OCI-LY7 (cell line): ENCODE data around the gene NUP50. TPM values are rescaled to one million over a fixed set of nuclear protein-coding genes. Genes with fewer than 3 reads are reported as not detected.

ENCODE experiments used
- Bru-seq: library from RNA; stranded (reverse); fragments of 400-500 nt; gene quantifications from one replicate; lab custom pipeline; 2021; lab: Mats Ljungman, UMichigan
- BruChase-seq, 2 experiments: library from RNA; stranded (reverse); fragments of 400-500 nt; gene quantifications; one replicate each; lab custom pipeline; 2021; lab: Mats Ljungman, UMichigan
- BruUV-seq: library from RNA; stranded (reverse); fragments of 400-500 nt; replicated peaks from 2 replicates; lab custom pipeline; 2021; lab: Mats Ljungman, UMichigan
- CTCF ChIA-PET: fragments of 300-600 bp; sonication (Branson Sonifier 250); formaldehyde crosslinking; loops from one replicate; lab custom pipeline; 2022; ENCODE audit warnings: antibody characterized with exemption; ENCODE audit not compliant: unreplicated experiment; lab: Charles Lee
- POLR2A ChIA-PET: fragments of 300-600 bp; sonication (Branson Sonifier 250); formaldehyde crosslinking; loops from one replicate; lab custom pipeline; 2022; ENCODE audit warnings: antibody characterized with exemption; lab: Charles Lee
- DNase-seq: peaks from one replicate; pipeline ENCODE4 v3.0.0-alpha.2; 2015; ENCODE audit warnings: low spot score
- H2AFZ ChIP-seq: fragments of 200-600 bp; sonication (generic), shearing (Covaris generic); 2 replicates; pipeline ENCODE4 v1.6.1; 2014; ENCODE audit warnings: mild to moderate bottlenecking, antibody characterized with exemption, low read length, moderate library complexity
- H3K27ac ChIP-seq: fragments of 200-600 bp; sonication (generic); 2 replicates; pipeline ENCODE4 v1.5.1; 2014; ENCODE audit warnings: mixed run types, low read depth, mild to moderate bottlenecking, moderate library complexity, low read length, inconsistent platforms; ENCODE audit not compliant: poor library complexity, severe bottlenecking
- H3K36me3 ChIP-seq: fragments of 200-600 bp; sonication (generic); 2 replicates; pipeline ENCODE4 v1.6.1; 2014; ENCODE audit warnings: mild to moderate bottlenecking, antibody characterized with exemption, low read length, moderate library complexity, mixed read lengths; ENCODE audit not compliant: insufficient read depth
- H3K4me1 ChIP-seq: fragments of 200-600 bp; sonication (generic); 2 replicates; pipeline ENCODE4 v1.5.1; 2014; ENCODE audit warnings: mild to moderate bottlenecking, low read length; ENCODE audit not compliant: insufficient read depth, poor library complexity, severe bottlenecking
- H3K4me2 ChIP-seq: fragments of 200-600 bp; sonication (generic); 2 replicates; pipeline ENCODE4 v1.6.1; 2014; ENCODE audit warnings: mild to moderate bottlenecking, low read length
- H3K4me3 ChIP-seq: fragments of 200-600 bp; sonication (generic); 2 replicates; pipeline ENCODE4 v1.5.1; 2014; ENCODE audit warnings: mild to moderate bottlenecking, low read depth, low read length; ENCODE audit not compliant: poor library complexity, severe bottlenecking
- H3K79me2 ChIP-seq: fragments of 200-600 bp; sonication (generic); 2 replicates; pipeline ENCODE4 v1.6.1; 2016; ENCODE audit warnings: low read depth, mild to moderate bottlenecking, low read length, moderate library complexity, mixed read lengths; ENCODE audit not compliant: insufficient read depth
- H3K9me2 ChIP-seq: fragments of 200-600 bp; sonication (generic); 2 replicates; pipeline ENCODE4 v1.6.1; 2016; ENCODE audit warnings: mild to moderate bottlenecking, low read length, mixed read lengths; ENCODE audit not compliant: insufficient read depth
- H3K9me3 ChIP-seq: fragments of 200-600 bp; sonication (generic); 2 replicates; pipeline ENCODE4 v1.6.1; 2014; ENCODE audit warnings: mild to moderate bottlenecking, mixed run types, low read length, mixed read lengths
- H4K20me1 ChIP-seq: fragments of 200-600 bp; sonication (generic); 2 replicates; pipeline ENCODE4 v1.6.1; 2014; ENCODE audit warnings: mild to moderate bottlenecking, antibody characterized with exemption, low read length, moderate library complexity, mixed read lengths; ENCODE audit not compliant: insufficient read depth
- EZH2phosphoT487 ChIP-seq: fragments of 200-600 bp; sonication (generic); IDR thresholded peaks from 2 replicates; pipeline ENCODE4 v1.6.1; 2018; ENCODE audit warnings: low read depth, borderline replicate concordance, mild to moderate bottlenecking, mixed run types, antibody characterized with exemption, low read length, moderate library complexity, mixed read lengths
- intact Hi-C: fragments of 100-400 bp; cut with micrococcal nuclease; formaldehyde crosslinking; loops from one replicate; pipeline ENCODE4 v1.10.0; 2022; ENCODE audit not compliant: unreplicated experiment
- long read RNA-seq: library from polyadenylated mRNA; stranded (forward); transcript quantifications from one replicate; pipeline ENCODE4 v2.0.0, GENCODE V29; 2022
- total RNA-seq, 2 experiments: library from RNA; depleted of rRNA in 1 of 2; stranded (reverse); fragments of >200 nt in 1 of 2; shearing (Covaris generic) in 1 of 2; gene quantifications; 2 replicates each; pipeline ENCODE4 v1.2.3, GENCODE V29; 2014 to 2022
- TF ChIP-seq, protein P1 (sequence below): fragments of 200-600 bp; sonication (generic); conservative IDR thresholded peaks from 2 replicates; pipeline ENCODE4 v1.5.1; 2014; ENCODE audit warnings: mild to moderate bottlenecking, antibody characterized with exemption, low read length, moderate library complexity, mixed read lengths

The NUP50 gene, protein sequence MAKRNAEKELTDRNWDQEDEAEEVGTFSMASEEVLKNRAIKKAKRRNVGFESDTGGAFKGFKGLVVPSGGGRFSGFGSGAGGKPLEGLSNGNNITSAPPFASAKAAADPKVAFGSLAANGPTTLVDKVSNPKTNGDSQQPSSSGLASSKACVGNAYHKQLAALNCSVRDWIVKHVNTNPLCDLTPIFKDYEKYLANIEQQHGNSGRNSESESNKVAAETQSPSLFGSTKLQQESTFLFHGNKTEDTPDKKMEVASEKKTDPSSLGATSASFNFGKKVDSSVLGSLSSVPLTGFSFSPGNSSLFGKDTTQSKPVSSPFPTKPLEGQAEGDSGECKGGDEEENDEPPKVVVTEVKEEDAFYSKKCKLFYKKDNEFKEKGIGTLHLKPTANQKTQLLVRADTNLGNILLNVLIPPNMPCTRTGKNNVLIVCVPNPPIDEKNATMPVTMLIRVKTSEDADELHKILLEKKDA
- total RNA-seq (2014; rRNA removed; shearing (Covaris generic)), result 100 and 107 TPM in 2 replicates
- total RNA-seq (2022), result 132 and 134 TPM in 2 replicates
- Bru-seq, nascent RNA, result percentile 92 among the genes with signal in this experiment
- BruChase-seq, experiment 1, labeled RNA remaining after a 6-hour chase, result percentile 92 among the genes with signal in this experiment
- BruChase-seq, experiment 2, labeled RNA remaining after a 2-hour chase, result percentile 99 among the genes with signal in this experiment
- long read RNA-seq, full-length matches to known transcripts, result 158 of 303 reads
- long read RNA-seq, partial matches to known transcripts, result 35 of 303 reads
- long read RNA-seq, other reads (novel, unspliced or antisense), result 110 of 303 reads

DNA sequence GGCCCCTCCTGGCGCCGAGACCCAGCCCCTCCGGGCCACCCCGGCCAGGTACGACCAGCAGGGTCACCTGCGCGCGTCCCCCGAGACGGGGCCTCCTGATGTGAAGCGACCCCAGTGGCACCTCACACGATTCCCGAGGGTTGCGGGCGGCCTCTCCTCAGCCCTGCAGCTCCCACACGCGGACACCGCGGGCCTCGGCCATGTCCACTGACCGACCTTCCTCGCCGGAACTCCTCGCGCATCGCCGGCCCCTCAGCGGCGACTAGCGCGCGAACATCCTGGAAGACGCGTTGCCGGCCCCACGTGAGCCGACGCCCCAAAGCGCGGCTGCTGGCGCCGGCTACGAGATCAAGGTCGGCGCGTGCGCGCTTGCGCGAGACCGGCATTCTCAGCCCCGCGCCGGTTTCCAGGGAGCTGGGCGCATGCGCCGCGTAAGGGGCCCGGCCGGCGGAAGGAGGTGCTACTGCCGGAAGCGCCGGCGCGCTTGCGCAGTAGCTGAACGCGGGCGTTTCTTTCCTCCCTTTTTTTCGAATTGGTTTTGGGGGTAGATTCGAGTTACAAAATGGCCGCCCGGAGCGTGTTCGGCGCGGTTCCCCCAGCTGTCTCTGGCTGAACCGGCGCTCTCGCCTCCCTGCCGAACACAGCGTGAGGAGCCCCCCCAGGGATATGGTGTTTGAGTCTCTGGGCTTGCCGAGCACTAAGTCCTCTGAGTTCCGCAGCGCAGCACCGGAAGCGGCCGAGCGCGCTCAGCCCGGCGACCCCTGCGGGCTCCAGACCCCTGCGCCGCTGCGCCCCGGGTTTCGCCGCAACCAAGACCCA, at the start of gene NUP50:
Gene NUP50 (plus strand): TSS at position 475 of the 819 bp plus-strand sequence. CDS start 4,253 bp downstream, outside the sequence.
- H3K9me2 ChIP-seq, result no peaks in the 10 kb centered on the region
- H2AFZ ChIP-seq, result peak within 1 kb of the TSS; percentile 83
- TF ChIP-seq EZH2phosphoT487, result no peak
- TF ChIP-seq, protein P1, sequence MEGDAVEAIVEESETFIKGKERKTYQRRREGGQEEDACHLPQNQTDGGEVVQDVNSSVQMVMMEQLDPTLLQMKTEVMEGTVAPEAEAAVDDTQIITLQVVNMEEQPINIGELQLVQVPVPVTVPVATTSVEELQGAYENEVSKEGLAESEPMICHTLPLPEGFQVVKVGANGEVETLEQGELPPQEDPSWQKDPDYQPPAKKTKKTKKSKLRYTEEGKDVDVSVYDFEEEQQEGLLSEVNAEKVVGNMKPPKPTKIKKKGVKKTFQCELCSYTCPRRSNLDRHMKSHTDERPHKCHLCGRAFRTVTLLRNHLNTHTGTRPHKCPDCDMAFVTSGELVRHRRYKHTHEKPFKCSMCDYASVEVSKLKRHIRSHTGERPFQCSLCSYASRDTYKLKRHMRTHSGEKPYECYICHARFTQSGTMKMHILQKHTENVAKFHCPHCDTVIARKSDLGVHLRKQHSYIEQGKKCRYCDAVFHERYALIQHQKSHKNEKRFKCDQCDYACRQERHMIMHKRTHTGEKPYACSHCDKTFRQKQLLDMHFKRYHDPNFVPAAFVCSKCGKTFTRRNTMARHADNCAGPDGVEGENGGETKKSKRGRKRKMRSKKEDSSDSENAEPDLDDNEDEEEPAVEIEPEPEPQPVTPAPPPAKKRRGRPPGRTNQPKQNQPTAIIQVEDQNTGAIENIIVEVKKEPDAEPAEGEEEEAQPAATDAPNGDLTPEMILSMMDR, result no peak
- CTCF ChIA-PET, result no interaction called here
- BruUV-seq, result no TSS peak
- peak within 1 kb of the TSS; percentile 96 for H3K4me2 ChIP-seq
- peaks cover 39% of the 10 kb centered on the region for H3K4me1 ChIP-seq
- H3K36me3 ChIP-seq, result peaks cover 48% of the 10 kb centered on the region
- H3K79me2 ChIP-seq, result peaks cover 84% of the 10 kb centered on the region
- intact Hi-C loops, result loop anchor here (1.0 to 10.0 kb wide), 2 partner anchors 71 to 100 kb away; no protein-coding TSS in a partner anchor
- no peaks in the 10 kb centered on the region for H3K9me3 ChIP-seq
- H4K20me1 ChIP-seq, result peaks cover 24% of the 10 kb centered on the region
- POLR2A ChIA-PET, result interaction anchor here (0.5 to 1.6 kb wide), 8 partner anchors 10 to 155 kb away, joined by 3 to 5 read pairs (median 4); no protein-coding TSS in a partner anchor
- peak; percentile 98 for DNase-seq
- H3K4me3 ChIP-seq, result peak within 1 kb of the TSS; percentile 91
- H3K27ac ChIP-seq, result peak within 1 kb of the TSS; percentile 79

DNA sequence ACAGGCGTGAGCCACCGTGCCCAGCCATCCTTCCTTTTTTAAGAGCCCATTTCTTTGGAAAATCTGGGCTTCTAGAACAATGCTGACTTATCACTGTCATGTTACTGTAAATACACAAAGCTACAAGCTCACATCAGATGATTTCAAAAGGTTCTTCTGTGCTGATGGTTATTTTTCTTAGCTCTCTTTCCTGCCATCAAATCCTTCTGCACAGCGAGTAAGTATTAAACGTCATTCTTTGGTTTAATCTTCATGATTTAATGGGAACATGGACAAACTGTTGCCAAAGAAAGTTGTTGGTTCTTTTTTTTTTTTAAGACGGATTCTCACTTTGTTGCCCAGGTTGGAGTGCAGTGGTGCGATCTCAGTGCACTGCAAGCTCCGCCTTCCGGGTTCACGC, 43.3 kb upstream of the NUP50 start:
- H4K20me1 ChIP-seq, result no peaks in the 10 kb centered on the region
- H3K9me2 ChIP-seq, result no peaks in the 10 kb centered on the region
- intact Hi-C loops, result no loop called here
- H3K4me2 ChIP-seq, result no peak overlapping the region
- no peak overlapping the region for H2AFZ ChIP-seq
- no peak overlapping the region for H3K4me3 ChIP-seq
- H3K27ac ChIP-seq, result no peak overlapping the region
- no peaks in the 10 kb centered on the region for H3K4me1 ChIP-seq
- DNase-seq, result no peak
- H3K79me2 ChIP-seq, result no peaks in the 10 kb centered on the region
- BruUV-seq, result no TSS peak
- CTCF ChIA-PET, result no interaction called here
- POLR2A ChIA-PET, result interaction anchor here (0.7 kb wide), 1 partner anchor 126 kb away, joined by 3 read pairs; no protein-coding TSS in a partner anchor
- no peaks in the 10 kb centered on the region for H3K9me3 ChIP-seq
- TF ChIP-seq, protein P1, result no peak
- no peak for TF ChIP-seq EZH2phosphoT487
- H3K36me3 ChIP-seq, result no peaks in the 10 kb centered on the region
